GM12872 (cell line): Measurements from ENCODE around the gene FITM1.

Source experiments
- TF ChIP-seq, protein P1 (sequence below): IDR thresholded peaks from 3 replicates; pipeline ENCODE4 v1.5.1; 2011; ENCODE audit warnings: low read depth, mild to moderate bottlenecking, low read length, moderate library complexity; ENCODE audit not compliant: insufficient read depth

FITM1 gene

DNA sequence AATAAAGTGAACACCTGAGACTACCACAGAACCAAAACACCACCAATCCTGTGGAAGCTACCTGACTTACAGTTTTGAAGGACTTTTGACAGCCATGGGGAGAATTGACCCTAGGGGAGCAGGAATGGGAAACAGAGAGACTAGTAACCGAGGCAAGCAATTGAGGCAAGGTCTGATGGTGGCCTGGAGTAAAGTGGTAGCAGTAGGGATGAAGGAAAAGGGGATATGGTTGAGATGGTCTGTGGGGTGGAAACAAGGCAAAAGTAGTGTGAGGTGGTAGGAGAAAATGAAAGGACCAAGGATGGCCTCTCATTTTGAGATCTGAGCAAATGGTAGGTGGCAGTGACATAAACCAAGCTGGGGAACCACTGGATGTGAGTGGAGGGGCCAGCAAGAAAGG, 26.4 kb downstream of the FITM1 start:
- TF ChIP-seq, protein P1, sequence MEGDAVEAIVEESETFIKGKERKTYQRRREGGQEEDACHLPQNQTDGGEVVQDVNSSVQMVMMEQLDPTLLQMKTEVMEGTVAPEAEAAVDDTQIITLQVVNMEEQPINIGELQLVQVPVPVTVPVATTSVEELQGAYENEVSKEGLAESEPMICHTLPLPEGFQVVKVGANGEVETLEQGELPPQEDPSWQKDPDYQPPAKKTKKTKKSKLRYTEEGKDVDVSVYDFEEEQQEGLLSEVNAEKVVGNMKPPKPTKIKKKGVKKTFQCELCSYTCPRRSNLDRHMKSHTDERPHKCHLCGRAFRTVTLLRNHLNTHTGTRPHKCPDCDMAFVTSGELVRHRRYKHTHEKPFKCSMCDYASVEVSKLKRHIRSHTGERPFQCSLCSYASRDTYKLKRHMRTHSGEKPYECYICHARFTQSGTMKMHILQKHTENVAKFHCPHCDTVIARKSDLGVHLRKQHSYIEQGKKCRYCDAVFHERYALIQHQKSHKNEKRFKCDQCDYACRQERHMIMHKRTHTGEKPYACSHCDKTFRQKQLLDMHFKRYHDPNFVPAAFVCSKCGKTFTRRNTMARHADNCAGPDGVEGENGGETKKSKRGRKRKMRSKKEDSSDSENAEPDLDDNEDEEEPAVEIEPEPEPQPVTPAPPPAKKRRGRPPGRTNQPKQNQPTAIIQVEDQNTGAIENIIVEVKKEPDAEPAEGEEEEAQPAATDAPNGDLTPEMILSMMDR, result no peak

DNA sequence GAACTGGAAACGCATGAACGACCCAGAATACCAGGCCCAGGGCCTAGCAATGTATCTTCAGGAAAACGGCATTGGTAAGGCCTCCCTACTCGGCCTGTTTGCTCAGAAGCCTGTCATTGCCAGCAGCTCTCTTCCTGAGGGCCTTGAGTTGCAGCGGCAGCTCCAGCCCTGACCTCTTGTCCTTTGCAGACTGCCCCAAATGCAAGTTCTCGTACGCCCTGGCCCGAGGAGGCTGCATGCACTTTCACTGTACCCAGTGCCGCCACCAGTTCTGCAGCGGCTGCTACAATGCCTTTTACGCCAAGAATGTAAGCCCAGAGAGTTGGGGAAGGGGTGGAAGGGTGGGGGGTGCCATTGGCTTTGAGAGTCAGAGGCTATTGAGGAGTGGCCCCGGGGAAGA, 26.9 kb downstream of the FITM1 start:
- TF ChIP-seq, protein P1, result no peak

DNA sequence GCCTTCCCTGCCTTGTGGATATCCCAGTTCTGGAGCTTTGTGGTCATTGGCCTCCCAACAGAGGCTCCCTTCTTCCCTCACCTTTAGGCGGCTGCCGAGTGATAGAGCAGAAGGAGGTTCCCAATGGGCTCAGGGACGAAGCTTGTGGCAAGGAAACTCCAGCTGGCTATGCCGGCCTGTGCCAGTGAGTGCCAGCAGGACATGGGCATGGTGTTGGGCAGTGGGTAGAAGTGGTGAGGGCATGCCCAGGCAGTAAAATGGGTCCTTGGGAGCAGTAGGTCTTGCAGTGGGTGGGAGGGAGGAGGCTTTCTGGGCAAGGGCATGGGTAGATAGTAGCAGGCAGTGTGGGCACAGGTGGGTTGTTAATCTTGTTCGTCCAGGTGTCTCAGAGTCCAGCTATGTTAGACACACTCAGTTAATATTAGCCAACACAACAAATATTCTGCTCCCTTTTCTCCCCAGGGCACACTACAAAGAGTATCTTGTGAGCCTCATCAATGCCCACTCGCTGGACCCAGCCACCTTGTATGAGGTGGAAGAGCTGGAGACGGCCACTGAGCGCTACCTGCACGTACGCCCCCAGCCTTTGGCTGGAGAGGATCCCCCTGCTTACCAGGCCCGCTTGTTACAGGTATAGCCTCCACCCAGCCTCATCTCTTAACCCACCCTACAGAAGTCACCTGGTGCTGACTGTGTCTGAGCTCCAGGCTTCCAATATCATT, 29.5 kb downstream of the FITM1 start:
- TF ChIP-seq, protein P1, result no peak

DNA sequence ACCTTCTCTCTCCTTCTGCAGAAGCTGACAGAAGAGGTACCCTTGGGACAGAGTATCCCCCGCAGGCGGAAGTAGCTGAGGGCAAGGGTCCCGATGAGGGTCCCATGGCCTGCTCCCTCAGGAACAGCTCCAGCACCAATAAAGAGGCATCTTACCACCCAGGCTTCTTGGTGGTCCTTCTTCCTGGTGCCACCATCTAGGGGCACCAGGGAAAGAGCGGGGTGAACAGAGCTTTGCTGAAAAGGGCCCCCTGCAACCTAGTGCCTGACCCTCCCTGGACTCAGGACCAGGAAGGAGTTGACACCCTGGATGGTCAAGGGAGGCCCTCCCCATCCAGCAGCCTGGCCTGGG, 30.0 kb downstream of the FITM1 start:
- TF ChIP-seq, protein P1, result no peak

DNA sequence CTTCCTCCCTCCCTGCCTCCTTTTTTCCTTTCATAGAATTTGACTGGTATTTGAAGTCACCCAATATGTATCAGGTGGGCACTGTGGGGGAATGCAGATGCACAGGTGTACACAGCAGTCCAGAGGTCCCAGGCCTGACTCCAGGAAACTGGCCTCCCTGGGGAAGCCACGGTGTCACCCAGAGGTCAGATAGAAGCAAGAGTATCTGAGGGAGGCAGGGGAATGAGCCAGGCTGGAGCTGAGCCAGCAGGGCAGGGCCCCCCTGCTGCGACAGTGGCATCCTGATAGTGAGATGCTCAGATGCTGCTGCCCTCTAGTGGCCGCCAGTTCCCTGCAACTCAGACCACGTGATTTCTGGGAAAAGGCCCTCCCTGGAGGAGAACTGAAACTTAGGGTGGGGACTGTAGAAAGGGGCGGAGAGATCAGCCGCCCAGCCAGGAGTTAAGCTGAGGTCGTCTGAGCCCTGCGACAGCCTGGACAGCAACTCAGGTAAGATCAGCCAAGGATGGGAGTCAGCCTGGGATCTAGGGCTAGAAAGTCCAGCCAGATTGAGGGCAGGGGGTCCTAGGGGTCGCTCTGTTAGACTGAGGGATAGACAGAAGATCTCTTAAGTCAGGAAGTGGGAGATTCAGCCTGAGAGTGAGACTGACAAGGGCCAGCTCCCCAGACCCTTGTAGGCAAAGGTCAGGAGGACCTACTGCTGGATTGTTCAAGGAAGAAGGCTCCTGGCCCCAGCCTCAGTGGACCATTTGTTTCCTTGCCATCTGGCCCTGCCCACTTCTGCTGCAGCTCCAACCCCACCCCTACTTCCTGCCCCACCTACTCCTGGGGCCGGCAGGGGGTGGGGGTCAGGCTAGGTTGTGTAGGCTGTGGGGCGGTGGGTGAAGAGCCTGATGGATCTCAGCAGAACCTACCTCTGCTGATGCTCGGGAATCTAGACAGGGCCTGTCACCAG, 30.7 kb downstream of the FITM1 start, which contains the start of gene IRF9:
Gene IRF9 (plus strand): TSS at position 416 of the 955 bp plus-strand sequence. CDS start 880 bp downstream, outside the sequence.
- TF ChIP-seq, protein P1, result peak; percentile 90

DNA sequence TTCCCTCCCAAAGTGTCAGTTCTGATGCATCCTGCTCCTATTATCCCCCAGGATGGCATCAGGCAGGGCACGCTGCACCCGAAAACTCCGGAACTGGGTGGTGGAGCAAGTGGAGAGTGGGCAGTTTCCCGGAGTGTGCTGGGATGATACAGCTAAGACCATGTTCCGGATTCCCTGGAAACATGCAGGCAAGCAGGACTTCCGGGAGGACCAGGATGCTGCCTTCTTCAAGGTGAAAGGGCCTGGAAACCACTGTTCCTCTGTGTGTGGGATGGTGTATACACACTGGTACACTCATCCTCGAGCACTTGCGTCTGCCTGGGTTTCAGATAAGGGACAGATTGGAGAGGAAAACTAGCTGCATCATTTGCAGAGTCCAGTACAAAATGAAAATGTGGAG, 31.6 kb downstream of the FITM1 start:
- TF ChIP-seq, protein P1, result no peak

DNA sequence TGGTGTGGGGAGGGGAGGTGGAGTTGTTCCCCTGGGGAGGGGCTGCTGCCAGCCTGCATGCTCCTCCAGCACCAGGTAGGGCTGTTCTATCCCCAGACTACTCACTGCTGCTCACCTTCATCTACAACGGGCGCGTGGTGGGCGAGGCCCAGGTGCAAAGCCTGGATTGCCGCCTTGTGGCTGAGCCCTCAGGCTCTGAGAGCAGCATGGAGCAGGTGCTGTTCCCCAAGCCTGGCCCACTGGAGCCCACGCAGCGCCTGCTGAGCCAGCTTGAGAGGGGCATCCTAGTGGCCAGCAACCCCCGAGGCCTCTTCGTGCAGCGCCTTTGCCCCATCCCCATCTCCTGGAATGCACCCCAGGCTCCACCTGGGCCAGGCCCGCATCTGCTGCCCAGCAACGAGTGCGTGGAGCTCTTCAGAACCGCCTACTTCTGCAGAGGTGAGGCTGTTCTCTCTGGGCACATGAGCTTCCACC, 34.1 kb downstream of the FITM1 start:
- TF ChIP-seq, protein P1, result no peak
